ENCODE data around the gene PAX2. TPM values are rescaled to one million over a fixed set of nuclear protein-coding genes. Genes with fewer than 3 reads are reported as not detected.

PAX2 gene
- total and polyA plus RNA-seq, 4 donors, result not detected

- no peak overlapping the region for H3K27ac ChIP-seq (ENCODE audit: low read depth in 1 of 2, low read length in 2 of 2)
- H3K9me3 ChIP-seq (ENCODE audit: control insufficient read depth in 4 of 4, low read length in 3 of 4), result no peaks in the 10 kb centered on the region
- TF ChIP-seq MAX (IDR thresholded peaks at IDR 0.05) (no peak), CTCF (IDR thresholded peaks at IDR 0.05; ENCODE audit: low read depth, low read length, missing input control) (no peak), ZBTB33 (IDR thresholded peaks at IDR 0.05) (no peak), GABPA (IDR thresholded peaks at IDR 0.05 in 1 of 2, conservative IDR thresholded peaks at IDR 0.05 in 1 of 2) (no peak), FOXA2 (IDR thresholded peaks at IDR 0.05) (no peak), RAD21 (IDR thresholded peaks at IDR 0.05) (no peak), EGR1 (IDR thresholded peaks at IDR 0.05; ENCODE audit: low read depth in 2 of 2) (no peak), HNF4G (IDR thresholded peaks at IDR 0.05) (no peak), REST (IDR thresholded peaks at IDR 0.05) (no peak), RXRA (IDR thresholded peaks at IDR 0.05) (no peak), FOXA1 (IDR thresholded peaks at IDR 0.05) (no peak)
- H3K36me3 ChIP-seq (ENCODE audit: control insufficient read depth in 4 of 4, insufficient read depth in 3 of 4, low read depth in 1 of 4, low read length in 3 of 4), result no peaks in the 10 kb centered on the region
- H3K4me1 ChIP-seq (ENCODE audit: control insufficient read depth in 4 of 4, insufficient read depth in 4 of 4, low read length in 3 of 4), result peaks cover 2 to 20% (median 15%) of the 10 kb centered on the region in 4 donors
- 81% methylated on average over 14 of the region's 14 CpGs for WGBS
- H3K4me3 ChIP-seq (ENCODE audit: low read depth in 1 of 3, low read length in 3 of 3), result no peak overlapping the region
- H3K27me3 ChIP-seq (ENCODE audit: control insufficient read depth in 4 of 4, insufficient read depth in 4 of 4, low read length in 3 of 4), result no peaks in the 10 kb centered on the region
- H3K9ac ChIP-seq (ENCODE audit: low read depth in 1 of 2, low read length in 2 of 2), result no peak overlapping the region
- DNase-seq (ENCODE audit: low spot score), result no peak
Observed at GRCh38 chr10:100873827-100874326, 128.5 kb downstream of the PAX2 start.

- Histone ChIP-seq H3K27ac (ENCODE audit: low read depth in 1 of 2, low read length in 2 of 2) (no peak overlapping the region), H3K4me1 (ENCODE audit: control insufficient read depth in 4 of 4, insufficient read depth in 4 of 4, low read length in 3 of 4) (peaks cover 2 to 20% (median 15%) of the 10 kb centered on the region in 4 donors), H3K36me3 (ENCODE audit: control insufficient read depth in 4 of 4, insufficient read depth in 3 of 4, low read depth in 1 of 4, low read length in 3 of 4) (no peaks in the 10 kb centered on the region), H3K9ac (ENCODE audit: low read depth in 1 of 2, low read length in 2 of 2) (no peak overlapping the region), H3K27me3 (ENCODE audit: control insufficient read depth in 4 of 4, insufficient read depth in 4 of 4, low read length in 3 of 4) (no peaks in the 10 kb centered on the region), H3K9me3 (ENCODE audit: control insufficient read depth in 4 of 4, low read length in 3 of 4) (no peaks in the 10 kb centered on the region), H3K4me3 (ENCODE audit: low read depth in 1 of 3, low read length in 3 of 3) (no peak overlapping the region)
- 71% methylated on average over 20 of the region's 20 CpGs for WGBS
- no peak for DNase-seq (ENCODE audit: low spot score)
- TF ChIP-seq HNF4G (IDR thresholded peaks at IDR 0.05), result no peak
- no peak for TF ChIP-seq REST (IDR thresholded peaks at IDR 0.05)
- TF ChIP-seq FOXA2 (IDR thresholded peaks at IDR 0.05), result no peak
- TF ChIP-seq NR2F2 (IDR thresholded peaks at IDR 0.05), result no peak
- no peak for TF ChIP-seq TAF1 (conservative IDR thresholded peaks at IDR 0.05)
- no peak for TF ChIP-seq CTCF (IDR thresholded peaks at IDR 0.05; ENCODE audit: low read depth, low read length, missing input control)
- no peak for TF ChIP-seq JUND (IDR thresholded peaks at IDR 0.05)
- TF ChIP-seq MAX (IDR thresholded peaks at IDR 0.05), result no peak
- no peak for TF ChIP-seq GABPA (IDR thresholded peaks at IDR 0.05 in 1 of 2, conservative IDR thresholded peaks at IDR 0.05 in 1 of 2)
- no peak for TF ChIP-seq ATF3 (IDR thresholded peaks at IDR 0.05)
Observed at GRCh38 chr10:100874702-100875483, 129.5 kb downstream of the PAX2 start.

Data from liver (tissue), 9 donors.